Hepatocyte (in vitro differentiated cells): ENCODE measurements around the gene MTX3.

Source experiments
- CTCF ChIP-seq: fragments of 200-600 bp; sonication (generic); IDR thresholded peaks from 2 replicates; pipeline ENCODE4 v1.5.1; 2016; ENCODE audit warnings: antibody characterized with exemption, mild to moderate bottlenecking; ENCODE audit not compliant: poor library complexity
- EZH2 ChIP-seq: fragments of 200-600 bp; sonication (generic); IDR thresholded peaks from 2 replicates; pipeline ENCODE4 v1.6.1; 2016; ENCODE audit warnings: antibody characterized with exemption, mild to moderate bottlenecking, borderline replicate concordance
- EZH2phosphoT487 ChIP-seq: fragments of 200-600 bp; sonication (generic); IDR thresholded peaks from one replicate; pipeline ENCODE4 v1.6.1; 2018; ENCODE audit warnings: antibody characterized with exemption, mild to moderate bottlenecking, low read depth, moderate library complexity; ENCODE audit not compliant: unreplicated experiment, severe bottlenecking

- TF ChIP-seq CTCF (no peak), EZH2 (no peak), EZH2phosphoT487 (no peak)
Measured at GRCh38 chr5:79983618-79984017, 7.4 kb downstream of the MTX3 start.
